GM19397 (cell line): ENCODE measurements around the gene GPRIN1.

Experiments used
- ATAC-seq: cut with Tn5 transposase; IDR thresholded peaks from one replicate; pipeline ENCODE4 v1.9.1; 2021; ENCODE audit warnings: mild to moderate bottlenecking, moderate library complexity; ENCODE audit not compliant: unreplicated experiment

Gene GPRIN1

GRCh38 chr5:176643491-176644219, 33.7 kb upstream of the GPRIN1 start:
- no peak for ATAC-seq

GRCh38 chr5:176642675-176643490, 32.9 kb upstream of the GPRIN1 start:
- ATAC-seq = no peak

- ATAC-seq = no peak
Observed at GRCh38 chr5:176640616-176641015, 30.7 kb upstream of the GPRIN1 start.

GRCh38 chr5:176639981-176640380, 30.0 kb upstream of the GPRIN1 start:
- ATAC-seq = no peak

- no peak for ATAC-seq
Observed at GRCh38 chr5:176639208-176639607, 29.3 kb upstream of the GPRIN1 start.

GRCh38 chr5:176638437-176638836, 28.5 kb upstream of the GPRIN1 start:
- ATAC-seq = no peak

GRCh38 chr5:176637556-176637955, 27.6 kb upstream of the GPRIN1 start:
- ATAC-seq = no peak

- no peak for ATAC-seq
Observed at GRCh38 chr5:176636426-176636825, 26.5 kb upstream of the GPRIN1 start.

- ATAC-seq = no peak
Observed at GRCh38 chr5:176633598-176633997, 23.6 kb upstream of the GPRIN1 start.

GRCh38 chr5:176632745-176633144, 22.8 kb upstream of the GPRIN1 start:
- ATAC-seq = no peak

- ATAC-seq = no peak
Observed at GRCh38 chr5:176631383-176632200, 21.6 kb upstream of the GPRIN1 start.

GRCh38 chr5:176630681-176631222, 20.8 kb upstream of the GPRIN1 start:
- no peak for ATAC-seq

- no peak for ATAC-seq
Observed at GRCh38 chr5:176629853-176630680, 20.1 kb upstream of the GPRIN1 start, which contains the start of the genes EIF4E1B and SNCB. EIF4E1B (plus strand) TSS chr5:176630675; CDS start chr5:176642788, 12,113 bp downstream. SNCB (minus strand) TSS chr5:176630534; CDS start chr5:176629654, 880 bp downstream.

GRCh38 chr5:176629317-176629852, 19.4 kb upstream of the GPRIN1 start:
- ATAC-seq = no peak

GRCh38 chr5:176628406-176629228, 18.7 kb upstream of the GPRIN1 start:
- no peak for ATAC-seq

- no peak for ATAC-seq
Observed at GRCh38 chr5:176627582-176627981, 17.6 kb upstream of the GPRIN1 start.

- no peak for ATAC-seq
Observed at GRCh38 chr5:176626876-176627236, 16.9 kb upstream of the GPRIN1 start.

- ATAC-seq = no peak
Observed at GRCh38 chr5:176625966-176626875, 16.3 kb upstream of the GPRIN1 start.
